OCI-LY1 (cell line): ENCODE data around the gene NDUFAF4.

Experiments used
- EZH2 ChIP-seq: fragments of 200-600 bp; sonication (generic), shearing (Covaris generic); IDR thresholded peaks from 2 replicates; pipeline ENCODE4 v1.8.0; 2017; ENCODE audit warnings: borderline replicate concordance, mixed run types, mild to moderate bottlenecking, antibody characterized with exemption, low read length, moderate library complexity, mixed read lengths
- TF ChIP-seq, protein P1 (sequence below): fragments of 200-600 bp; sonication (generic), shearing (Covaris generic); IDR thresholded peaks from 2 replicates; pipeline ENCODE4 v1.5.1; 2017; ENCODE audit warnings: mild to moderate bottlenecking, antibody characterized with exemption, low read length, moderate library complexity, mixed read lengths

DNA sequence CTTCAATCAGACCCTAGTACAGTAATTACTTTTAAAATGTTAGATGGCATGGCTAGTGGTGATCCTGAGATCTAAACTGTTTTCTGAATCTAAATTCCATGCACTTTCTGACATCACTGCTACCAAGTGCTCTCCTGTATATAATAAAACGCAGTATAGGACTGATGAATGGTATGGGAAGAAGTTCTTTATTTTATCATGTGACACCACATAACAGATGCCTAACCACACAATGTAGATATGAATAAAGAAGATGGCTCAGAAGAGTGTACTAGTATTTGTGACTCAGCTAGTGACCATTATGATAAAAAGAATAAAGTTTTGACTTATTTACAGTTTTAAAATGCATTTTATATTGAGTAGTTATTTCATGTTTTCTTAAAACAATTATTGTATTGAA is 8.5 kb downstream of the NDUFAF4 start:
- TF ChIP-seq, protein P1, sequence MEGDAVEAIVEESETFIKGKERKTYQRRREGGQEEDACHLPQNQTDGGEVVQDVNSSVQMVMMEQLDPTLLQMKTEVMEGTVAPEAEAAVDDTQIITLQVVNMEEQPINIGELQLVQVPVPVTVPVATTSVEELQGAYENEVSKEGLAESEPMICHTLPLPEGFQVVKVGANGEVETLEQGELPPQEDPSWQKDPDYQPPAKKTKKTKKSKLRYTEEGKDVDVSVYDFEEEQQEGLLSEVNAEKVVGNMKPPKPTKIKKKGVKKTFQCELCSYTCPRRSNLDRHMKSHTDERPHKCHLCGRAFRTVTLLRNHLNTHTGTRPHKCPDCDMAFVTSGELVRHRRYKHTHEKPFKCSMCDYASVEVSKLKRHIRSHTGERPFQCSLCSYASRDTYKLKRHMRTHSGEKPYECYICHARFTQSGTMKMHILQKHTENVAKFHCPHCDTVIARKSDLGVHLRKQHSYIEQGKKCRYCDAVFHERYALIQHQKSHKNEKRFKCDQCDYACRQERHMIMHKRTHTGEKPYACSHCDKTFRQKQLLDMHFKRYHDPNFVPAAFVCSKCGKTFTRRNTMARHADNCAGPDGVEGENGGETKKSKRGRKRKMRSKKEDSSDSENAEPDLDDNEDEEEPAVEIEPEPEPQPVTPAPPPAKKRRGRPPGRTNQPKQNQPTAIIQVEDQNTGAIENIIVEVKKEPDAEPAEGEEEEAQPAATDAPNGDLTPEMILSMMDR, result no peak
- no peak for TF ChIP-seq EZH2
